Stimulated activated CD4-positive, alpha-beta T cell treated with anti-CD3 and anti-CD28 coated beads, Interleukin-12 subunit alpha, Interleukin-12 subunit beta, amount 100 ng/mL, for 48 hours (primary cell): Measurements from ENCODE around the gene ALKBH2.

ENCODE experiments used
- DNase-seq, 3 donors: peaks; one replicate each; pipeline ENCODE4 v3.0.0-alpha.2; 2020; ENCODE audit warnings: low read depth in 2 of 3, low spot score in 1 of 3

ALKBH2 gene

GRCh38 chr12:109093022-109093918 lies at the start of gene ALKBH2:
ALKBH2 (minus strand) TSS chr12:109093472; CDS start chr12:109092786, 686 bp downstream.
- DNase-seq, result peak; percentile 89 to 92 (median 90)

GRCh38 chr12:109140560-109140959 lies 47.3 kb upstream of the ALKBH2 start:
- no peak for DNase-seq

- DNase-seq, result no peak
These were observed 46.5 kb upstream of the ALKBH2 start for GRCh38 chr12:109139791-109140190.

GRCh38 chr12:109139360-109139759 lies 46.1 kb upstream of the ALKBH2 start:
- no peak for DNase-seq

- no peak for DNase-seq
These were observed 43.8 kb upstream of the ALKBH2 start for GRCh38 chr12:109137055-109137454.

GRCh38 chr12:109134186-109134917 lies 41.1 kb upstream of the ALKBH2 start:
- no peak for DNase-seq

GRCh38 chr12:109131154-109132050 lies 38.1 kb upstream of the ALKBH2 start:
- no peak for DNase-seq

- DNase-seq, result no peak
These were observed 37.3 kb upstream of the ALKBH2 start for GRCh38 chr12:109130297-109131153.

- no peak for DNase-seq
These were observed 34.4 kb upstream of the ALKBH2 start for GRCh38 chr12:109127533-109128242.

- DNase-seq, result no peak
These were observed 33.5 kb upstream of the ALKBH2 start for GRCh38 chr12:109126784-109127183.

GRCh38 chr12:109125791-109126190 lies 32.5 kb upstream of the ALKBH2 start:
- DNase-seq, result no peak

GRCh38 chr12:109124878-109125648 lies 31.8 kb upstream of the ALKBH2 start:
- DNase-seq, result no peak

- no peak for DNase-seq
These were observed 28.1 kb upstream of the ALKBH2 start for GRCh38 chr12:109121346-109121880.

- no peak for DNase-seq
These were observed 27.3 kb upstream of the ALKBH2 start for GRCh38 chr12:109120557-109120956.

GRCh38 chr12:109120095-109120494 lies 26.8 kb upstream of the ALKBH2 start:
- DNase-seq, result no peak

- no peak for DNase-seq
These were observed 23.3 kb upstream of the ALKBH2 start for GRCh38 chr12:109116611-109116949.

- no peak for DNase-seq
These were observed 22.7 kb upstream of the ALKBH2 start, which contains the start of gene ACACB for GRCh38 chr12:109115758-109116610. ACACB (plus strand) TSS chr12:109116587; CDS start chr12:109139406, 22,819 bp downstream.

- DNase-seq, result no peak
These were observed 22.1 kb upstream of the ALKBH2 start for GRCh38 chr12:109115404-109115757.
